ENCODE results near the gene JARID2.

JARID2 gene

GRCh38 chr6:15462256-15462655 lies 216.4 kb downstream of the JARID2 start:
- TF ChIP-seq GATA3 (IDR thresholded peaks at IDR 0.05; ENCODE audit: low read depth, low read length) (no peak), GATA2 (IDR thresholded peaks at IDR 0.05; ENCODE audit: low read depth, low read length) (no peak)

DNA sequence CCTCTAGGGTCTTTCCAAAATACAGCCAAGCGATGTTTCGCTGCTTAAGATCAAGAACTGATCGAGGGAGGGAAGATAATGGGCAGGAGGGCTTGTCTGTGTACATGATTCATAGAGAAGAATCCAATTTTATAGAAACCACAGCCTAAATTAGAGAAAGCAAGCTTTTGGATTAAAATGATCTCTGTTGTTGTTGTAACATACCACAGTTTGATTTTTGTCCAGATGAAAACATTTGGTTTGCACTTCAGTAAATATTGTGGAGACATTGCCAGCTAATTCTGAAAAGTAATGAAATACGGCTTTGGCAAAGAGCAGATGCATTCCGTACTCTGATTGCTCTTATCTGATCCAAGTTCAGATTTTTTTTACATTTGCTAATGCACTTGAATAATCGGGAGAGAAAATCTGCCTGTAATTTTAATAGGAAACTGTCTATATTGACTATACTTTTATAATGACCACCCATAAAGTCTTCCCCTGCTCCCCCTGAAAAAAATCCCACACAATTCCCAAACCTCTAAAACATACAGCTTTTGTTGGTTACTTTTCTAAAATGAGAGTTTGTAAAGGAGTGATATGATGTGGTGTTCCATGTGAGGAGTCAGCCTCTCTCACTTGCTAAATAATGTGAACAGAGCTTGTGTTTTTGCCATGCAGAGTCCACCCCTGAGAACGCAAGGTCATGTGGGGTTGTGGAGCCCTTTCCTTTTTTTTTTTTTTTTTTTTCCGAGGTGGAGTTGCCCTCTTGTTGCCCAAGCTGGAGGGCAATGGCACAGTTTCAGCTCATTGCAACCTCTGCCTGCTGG lies 217.1 kb downstream of the JARID2 start:
- TF ChIP-seq GATA3 (IDR thresholded peaks at IDR 0.05; ENCODE audit: low read depth, low read length) (peak; percentile 91), GATA2 (IDR thresholded peaks at IDR 0.05; ENCODE audit: low read depth, low read length) (peak; percentile 81)

- TF ChIP-seq GATA2 (IDR thresholded peaks at IDR 0.05; ENCODE audit: low read depth, low read length) (no peak), GATA3 (IDR thresholded peaks at IDR 0.05; ENCODE audit: low read depth, low read length) (no peak)
Observed at GRCh38 chr6:15464211-15464725, 218.4 kb downstream of the JARID2 start.

GRCh38 chr6:15465212-15465611 lies 219.3 kb downstream of the JARID2 start:
- TF ChIP-seq GATA3 (IDR thresholded peaks at IDR 0.05; ENCODE audit: low read depth, low read length) (no peak), GATA2 (IDR thresholded peaks at IDR 0.05; ENCODE audit: low read depth, low read length) (no peak)

GRCh38 chr6:15470746-15471145 lies 224.9 kb downstream of the JARID2 start:
- no peak for TF ChIP-seq GATA3 (IDR thresholded peaks at IDR 0.05; ENCODE audit: low read depth, low read length)
- no peak for TF ChIP-seq GATA2 (IDR thresholded peaks at IDR 0.05; ENCODE audit: low read depth, low read length)

- TF ChIP-seq GATA3 (IDR thresholded peaks at IDR 0.05; ENCODE audit: low read depth, low read length) (no peak), GATA2 (IDR thresholded peaks at IDR 0.05; ENCODE audit: low read depth, low read length) (no peak)
Observed at GRCh38 chr6:15472621-15473020, 226.8 kb downstream of the JARID2 start.

DNA sequence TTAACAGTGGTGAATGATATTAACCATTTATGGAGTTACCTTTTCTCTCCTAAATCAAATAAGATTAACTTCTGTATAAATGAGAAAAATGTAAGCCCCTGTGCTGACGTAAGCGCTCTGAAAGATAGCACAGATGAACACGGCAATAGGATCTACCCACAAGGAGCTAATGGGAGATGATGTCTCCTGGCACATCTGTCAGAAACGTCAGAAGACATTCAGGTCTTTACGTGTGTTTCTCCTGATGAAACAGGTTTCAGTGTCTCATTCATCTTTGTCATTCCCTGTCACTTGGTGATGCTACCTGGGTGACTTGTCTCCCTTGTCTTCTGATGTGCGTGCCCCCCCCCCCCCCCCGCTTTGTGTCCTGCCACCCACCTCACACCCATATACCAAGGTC lies 227.3 kb downstream of the JARID2 start:
- TF ChIP-seq GATA2 (IDR thresholded peaks at IDR 0.05; ENCODE audit: low read depth, low read length) (no peak), GATA3 (IDR thresholded peaks at IDR 0.05; ENCODE audit: low read depth, low read length) (no peak)

DNA sequence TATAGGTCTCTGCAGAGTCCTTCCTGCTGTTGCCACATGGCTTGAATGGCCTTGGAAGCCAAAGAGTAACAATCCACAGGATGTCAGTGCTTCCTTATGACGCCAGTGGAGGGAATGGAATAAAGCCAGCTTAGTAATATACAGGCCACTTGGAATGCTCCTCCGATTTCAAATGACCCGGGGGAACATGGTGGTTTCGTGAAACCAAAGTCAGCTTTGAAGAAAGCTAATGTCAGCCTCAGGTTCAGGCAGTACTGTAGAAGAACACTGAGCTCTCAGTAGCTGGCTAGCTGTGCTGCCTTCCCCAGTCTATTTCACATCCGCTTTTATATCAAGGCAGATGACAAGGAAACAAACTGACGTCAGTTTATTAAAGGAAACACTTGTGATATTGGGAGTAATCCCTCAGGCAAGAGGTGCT lies 227.9 kb downstream of the JARID2 start:
- TF ChIP-seq GATA2 (IDR thresholded peaks at IDR 0.05; ENCODE audit: low read depth, low read length) (no peak), GATA3 (IDR thresholded peaks at IDR 0.05; ENCODE audit: low read depth, low read length) (no peak)

GRCh38 chr6:15474196-15474595 lies 228.3 kb downstream of the JARID2 start:
- no peak for TF ChIP-seq GATA3 (IDR thresholded peaks at IDR 0.05; ENCODE audit: low read depth, low read length)
- no peak for TF ChIP-seq GATA2 (IDR thresholded peaks at IDR 0.05; ENCODE audit: low read depth, low read length)

DNA sequence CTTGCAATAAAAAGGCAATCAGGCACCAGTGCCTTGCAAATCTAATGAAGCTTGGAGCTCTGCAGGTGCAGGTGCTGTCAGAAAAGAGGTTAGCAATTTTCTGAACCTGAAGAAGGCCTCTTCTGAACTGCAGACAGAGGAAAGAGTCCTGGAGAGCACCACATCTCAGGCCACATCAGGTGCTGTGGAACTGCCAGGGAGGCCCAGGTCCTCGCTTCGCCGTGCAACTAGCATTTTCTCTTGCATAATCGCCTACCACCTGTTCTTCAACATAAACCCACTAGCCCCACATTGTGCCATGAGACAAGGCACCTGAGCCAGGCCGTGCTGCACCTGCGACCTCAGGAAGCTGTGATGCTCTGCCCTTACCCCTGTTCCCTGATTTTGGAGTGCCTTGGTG lies 229.4 kb downstream of the JARID2 start:
- TF ChIP-seq GATA2 (IDR thresholded peaks at IDR 0.05; ENCODE audit: low read depth, low read length): no peak
- no peak for TF ChIP-seq GATA3 (IDR thresholded peaks at IDR 0.05; ENCODE audit: low read depth, low read length)

- TF ChIP-seq GATA2 (IDR thresholded peaks at IDR 0.05; ENCODE audit: low read depth, low read length) (no peak), GATA3 (IDR thresholded peaks at IDR 0.05; ENCODE audit: low read depth, low read length) (no peak)
Observed at GRCh38 chr6:15475872-15476271, 230.0 kb downstream of the JARID2 start.

DNA sequence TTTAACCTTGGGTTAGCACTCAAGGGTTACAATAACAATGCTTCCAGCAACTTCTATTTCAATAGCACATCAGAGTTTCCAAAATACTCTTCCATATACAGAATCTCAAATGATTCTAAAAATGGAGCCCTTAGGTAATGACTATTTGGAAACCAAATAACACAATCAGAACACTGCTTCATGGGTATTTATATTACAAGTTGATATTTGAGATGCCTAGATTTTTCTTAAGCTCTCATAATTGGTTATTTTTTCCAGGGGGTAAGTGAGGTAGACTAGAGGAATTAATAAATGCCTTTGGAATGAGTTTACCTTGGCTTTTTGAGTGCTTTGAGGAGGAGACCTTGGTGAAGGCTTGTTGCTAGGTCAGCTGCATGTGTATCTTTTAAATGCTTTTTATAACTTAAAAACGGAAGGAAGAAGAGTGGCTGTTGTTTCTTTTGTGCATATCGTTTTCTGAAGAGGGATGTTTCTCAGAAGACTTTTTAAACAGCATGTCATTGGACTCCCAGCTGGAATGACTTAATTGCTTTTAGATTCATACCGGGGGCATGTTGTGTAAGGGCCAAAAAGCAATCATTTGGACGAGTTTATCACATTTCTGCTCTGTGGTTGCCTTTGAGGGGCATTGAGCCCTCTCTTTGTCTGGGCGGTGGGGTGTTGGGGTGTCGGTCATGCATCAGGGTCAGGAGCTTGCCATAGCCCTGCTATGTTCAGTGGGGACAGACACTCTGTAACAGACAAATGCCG lies 230.9 kb downstream of the JARID2 start:
- no peak for TF ChIP-seq GATA3 (IDR thresholded peaks at IDR 0.05; ENCODE audit: low read depth, low read length)
- no peak for TF ChIP-seq GATA2 (IDR thresholded peaks at IDR 0.05; ENCODE audit: low read depth, low read length)

- TF ChIP-seq GATA3 (IDR thresholded peaks at IDR 0.05; ENCODE audit: low read depth, low read length) (no peak), GATA2 (IDR thresholded peaks at IDR 0.05; ENCODE audit: low read depth, low read length) (no peak)
Observed at GRCh38 chr6:15477746-15478145, 231.9 kb downstream of the JARID2 start.

DNA sequence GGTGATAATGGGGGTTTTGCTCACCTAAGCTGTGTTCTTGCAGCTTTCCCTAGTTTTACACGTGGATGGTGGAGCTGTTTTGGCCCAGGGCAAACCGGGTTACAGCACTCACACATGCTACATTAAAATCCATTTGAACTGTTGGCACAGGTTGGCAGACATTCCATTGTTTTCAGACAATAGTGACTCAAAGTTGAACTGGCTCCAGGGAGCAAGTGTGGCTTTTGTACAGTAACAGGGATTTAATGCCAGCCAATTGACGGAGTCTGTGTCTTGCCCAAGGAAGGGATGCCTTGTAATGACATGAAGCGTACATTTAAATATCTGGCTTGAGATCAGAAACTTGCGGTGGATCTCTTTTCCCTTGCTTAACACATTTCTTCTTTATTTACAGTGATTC lies 233.9 kb downstream of the JARID2 start:
- TF ChIP-seq GATA3 (IDR thresholded peaks at IDR 0.05; ENCODE audit: low read depth, low read length): no peak
- TF ChIP-seq GATA2 (IDR thresholded peaks at IDR 0.05; ENCODE audit: low read depth, low read length): no peak

DNA sequence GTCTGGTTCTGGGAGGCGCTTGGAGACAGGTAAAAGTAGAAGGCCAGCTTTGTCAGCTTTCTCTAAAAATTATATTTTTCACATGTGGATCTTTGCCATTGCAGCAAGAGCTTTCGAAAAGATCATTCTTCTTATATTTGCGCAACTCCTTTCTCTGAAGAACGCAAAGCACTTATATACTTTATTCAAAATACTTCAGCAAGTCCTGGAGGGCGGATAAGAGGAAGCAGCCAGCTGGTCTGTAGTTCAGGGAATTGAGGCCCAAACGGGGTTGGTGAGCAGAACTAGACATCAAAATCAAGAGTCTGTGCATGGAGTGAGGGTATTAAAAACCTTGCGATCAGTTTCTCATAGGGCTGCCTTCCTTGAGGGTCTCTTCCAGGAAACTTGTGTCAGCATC lies 234.7 kb downstream of the JARID2 start:
- no peak for TF ChIP-seq GATA2 (IDR thresholded peaks at IDR 0.05; ENCODE audit: low read depth, low read length)

Data from SH-SY5Y (cell line).